Ovary (tissue), 3 donors: ENCODE data around the gene ADD1.

Source experiments
- CTCF ChIP-seq, 3 donors: fragments of 450-650 bp in 2 of 3; fragments of 200-600 bp in 1 of 3; IDR thresholded peaks; one replicate each; pipeline versions ENCODE4 v1.5.1 to v1.8.0; 2016 to 2022; ENCODE audit warnings: antibody characterized with exemption in 3 of 3, mild to moderate bottlenecking in 1 of 3
- POLR2A ChIP-seq: fragments of 450-650 bp; IDR thresholded peaks from one replicate; pipeline ENCODE4 v1.6.1; 2017; ENCODE audit warnings: antibody characterized with exemption, mild to moderate bottlenecking, moderate library complexity
- donor health status: DM: no; HTN: no; CAD: no.

GRCh38 chr4:2875556-2875955 is 31.9 kb downstream of the ADD1 start:
- TF ChIP-seq CTCF (IDR thresholded peaks at IDR 0.05) (no peak), POLR2A (no peak)
